Activated CD4-positive, alpha-beta T cell treated with anti-CD3 and anti-CD28 coated beads, Interleukin-2, amount 10 ng/mL, durations not matched to agents 24 days and 14 days (primary cell): ENCODE data around the gene TM4SF5. TPM values are rescaled to one million over a fixed set of nuclear protein-coding genes. Genes with fewer than 3 reads are reported as not detected.

ENCODE experiments used
- DNase-seq: peaks from one replicate; pipeline ENCODE4 v3.0.0; 2022
- H3K27ac Mint-ChIP-seq: one replicate; pipeline ENCODE4 v1.8.0; 2022; ENCODE audit warnings: mild to moderate bottlenecking, mixed read lengths
- H3K27me3 Mint-ChIP-seq: one replicate; pipeline ENCODE4 v1.8.0; 2022; ENCODE audit warnings: mixed read lengths
- H3K36me3 Mint-ChIP-seq: one replicate; pipeline ENCODE4 v1.8.0; 2022; ENCODE audit warnings: low read depth, mild to moderate bottlenecking, mixed read lengths
- H3K4me1 Mint-ChIP-seq: one replicate; pipeline ENCODE4 v1.8.0; 2021; ENCODE audit warnings: mixed read lengths
- H3K4me3 Mint-ChIP-seq: one replicate; pipeline ENCODE4 v1.8.0; 2022; ENCODE audit warnings: mild to moderate bottlenecking, moderate library complexity, mixed read lengths
- H3K9me3 Mint-ChIP-seq: one replicate; pipeline ENCODE4 v1.8.0; 2021; ENCODE audit warnings: mixed read lengths
- intact Hi-C: fragments of 100-400 bp; cut with micrococcal nuclease; formaldehyde crosslinking; loops from one replicate; pipeline ENCODE4 v1.15.1; 2023
- total RNA-seq: library from RNA; stranded (reverse); gene quantifications from 2 replicates; pipeline ENCODE4 v1.2.3, GENCODE V29; 2022

TM4SF5 gene
- total RNA-seq, 1 donor from 2014 or later = not detected

GRCh38 chr17:4788807-4789700, 17.4 kb downstream of the TM4SF5 start, which contains the start of gene GLTPD2:
TSS of gene GLTPD2 (plus strand) at chr17:4788964. CDS start at chr17:4789012, 48 bp downstream.
- Mint-ChIP-seq H3K4me3 (peak within 1 kb of the TSS; percentile 91), H3K36me3 (no peaks in the 10 kb centered on the region), H3K4me1 (peaks cover 15% of the 10 kb centered on the region), H3K27me3 (peaks cover 44% of the 10 kb centered on the region), H3K9me3 (no peaks in the 10 kb centered on the region), H3K27ac (peak within 1 kb of the TSS; percentile 46)
- intact Hi-C loops = loop anchor here (2.0 to 5.0 kb wide), 3 partner anchors 42 to 147 kb away; partner anchors contain the start of genes ALOX15 and CHRNE
- DNase-seq = no peak

- H3K36me3 Mint-ChIP-seq = no peaks in the 10 kb centered on the region
These were observed 17.9 kb downstream of the TM4SF5 start for GRCh38 chr17:4789701-4789950.

GRCh38 chr17:4789951-4790704, 18.4 kb downstream of the TM4SF5 start:
- DNase-seq = peak; percentile 96
- Mint-ChIP-seq H3K36me3 (no peaks in the 10 kb centered on the region), H3K27ac (peak overlapping the region; percentile 97), H3K4me3 (peak overlapping the region; percentile 91), H3K9me3 (no peaks in the 10 kb centered on the region), H3K27me3 (peaks cover 36% of the 10 kb centered on the region), H3K4me1 (peaks cover 15% of the 10 kb centered on the region)
- intact Hi-C loops = loop anchor here (1.0 to 10.0 kb wide), 8 partner anchors 17 to 175 kb away; partner anchors contain the start of genes ALOX15, ARRB2, CHRNE and MED11

More at GRCh38 chr17:4789701-4789950, 17.9 kb downstream of the TM4SF5 start:
- DNase-seq = no peak
- intact Hi-C loops = loop anchor here (2.0 to 5.0 kb wide), 3 partner anchors 42 to 147 kb away; partner anchors contain the start of genes ALOX15 and CHRNE
- Mint-ChIP-seq H3K4me3 (peak overlapping the region; percentile 91), H3K27me3 (peaks cover 38% of the 10 kb centered on the region), H3K4me1 (peaks cover 15% of the 10 kb centered on the region), H3K9me3 (no peaks in the 10 kb centered on the region), H3K27ac (peak overlapping the region; percentile 46)

GRCh38 chr17:4790705-4791088, 19.0 kb downstream of the TM4SF5 start:
- no peak for DNase-seq
- Mint-ChIP-seq H3K9me3 (no peaks in the 10 kb centered on the region), H3K36me3 (no peaks in the 10 kb centered on the region), H3K4me3 (peak overlapping the region; percentile 91), H3K4me1 (peaks cover 14% of the 10 kb centered on the region), H3K27me3 (peaks cover 32% of the 10 kb centered on the region), H3K27ac (peak overlapping the region; percentile 97)
- intact Hi-C loops = loop anchor here (1.0 to 10.0 kb wide), 5 partner anchors 16 to 174 kb away; partner anchors contain the start of genes ARRB2, MED11, MINK1 and PLD2

- no peak for DNase-seq
- peak overlapping the region; percentile 98 for H3K27ac Mint-ChIP-seq
- peaks cover 18% of the 10 kb centered on the region for H3K36me3 Mint-ChIP-seq
- intact Hi-C loops = loop anchor here (10.0 kb wide), 1 partner anchor 170 kb away; the partner anchor contains the start of gene SPAG7
- no peaks in the 10 kb centered on the region for H3K9me3 Mint-ChIP-seq
- H3K4me1 Mint-ChIP-seq = peaks cover 18% of the 10 kb centered on the region
- H3K27me3 Mint-ChIP-seq = peaks cover 5% of the 10 kb centered on the region
- H3K4me3 Mint-ChIP-seq = peak overlapping the region; percentile 99
These were observed 23.5 kb downstream of the TM4SF5 start for GRCh38 chr17:4795168-4795567.

- intact Hi-C loops = loop anchor here (1.0 to 10.0 kb wide), 2 partner anchors 11 to 168 kb away; partner anchors contain the start of genes PLD2 and SPAG7
- H3K4me1 Mint-ChIP-seq = peaks cover 21% of the 10 kb centered on the region
- H3K27me3 Mint-ChIP-seq = peaks cover 5% of the 10 kb centered on the region
- peaks cover 24% of the 10 kb centered on the region for H3K36me3 Mint-ChIP-seq
- H3K27ac Mint-ChIP-seq = peak overlapping the region; percentile 98
- H3K9me3 Mint-ChIP-seq = no peaks in the 10 kb centered on the region
- peak overlapping the region; percentile 99 for H3K4me3 Mint-ChIP-seq
- peak; percentile 77 for DNase-seq
These were observed 24.9 kb downstream of the TM4SF5 start for GRCh38 chr17:4796552-4796920.

- Mint-ChIP-seq H3K4me1 (peaks cover 19% of the 10 kb centered on the region), H3K4me3 (no peak overlapping the region), H3K27ac (peak overlapping the region; percentile 9)
These were observed 28.9 kb downstream of the TM4SF5 start for GRCh38 chr17:4800462-4801196.

GRCh38 chr17:4802228-4802627, 30.5 kb downstream of the TM4SF5 start, which contains the start of gene C17orf114:
TSS of gene C17orf114 (minus strand) at chr17:4802328.
- Mint-ChIP-seq H3K4me1 (peaks cover 11% of the 10 kb centered on the region), H3K36me3 (peaks cover 19% of the 10 kb centered on the region), H3K27ac (no peak within 1 kb of the TSS), H3K9me3 (no peaks in the 10 kb centered on the region), H3K4me3 (no peak within 1 kb of the TSS), H3K27me3 (no peaks in the 10 kb centered on the region)
- DNase-seq = no peak
- intact Hi-C loops = no loop called here

More at GRCh38 chr17:4800462-4801196, 28.9 kb downstream of the TM4SF5 start:
- Mint-ChIP-seq H3K9me3 (no peaks in the 10 kb centered on the region), H3K27me3 (no peaks in the 10 kb centered on the region), H3K36me3 (peaks cover 24% of the 10 kb centered on the region)
- DNase-seq = no peak
- intact Hi-C loops = no loop called here

GRCh38 chr17:4806456-4806776, 34.7 kb downstream of the TM4SF5 start:
- Mint-ChIP-seq H3K36me3 (peaks cover 11% of the 10 kb centered on the region), H3K4me1 (peaks cover 10% of the 10 kb centered on the region), H3K27ac (no peak overlapping the region), H3K27me3 (no peaks in the 10 kb centered on the region), H3K9me3 (no peaks in the 10 kb centered on the region), H3K4me3 (peak overlapping the region; percentile 76)
- no peak for DNase-seq
- intact Hi-C loops = loop anchor here (2.0 kb wide), 1 partner anchor 16 kb away; no protein-coding TSS in a partner anchor

GRCh38 chr17:4806777-4807604, 35.3 kb downstream of the TM4SF5 start, which contains the start of gene PLD2:
TSS of gene PLD2 (plus strand) at chr17:4807152. CDS start at chr17:4807773, 621 bp downstream.
- H3K36me3 Mint-ChIP-seq = peaks cover 11% of the 10 kb centered on the region
- peak within 1 kb of the TSS; percentile 82 for H3K4me3 Mint-ChIP-seq
- H3K27ac Mint-ChIP-seq = peak within 1 kb of the TSS; percentile 82
- DNase-seq = peak; percentile 97
- H3K27me3 Mint-ChIP-seq = no peaks in the 10 kb centered on the region
- intact Hi-C loops = loop anchor here (1.0 to 2.0 kb wide), 2 partner anchors 11 to 16 kb away; partner anchors contain the start of gene PSMB6
- H3K9me3 Mint-ChIP-seq = no peaks in the 10 kb centered on the region
- H3K4me1 Mint-ChIP-seq = peaks cover 10% of the 10 kb centered on the region

- H3K9me3 Mint-ChIP-seq = no peaks in the 10 kb centered on the region
- H3K4me3 Mint-ChIP-seq = peak overlapping the region; percentile 82
- H3K4me1 Mint-ChIP-seq = peaks cover 10% of the 10 kb centered on the region
- peaks cover 11% of the 10 kb centered on the region for H3K36me3 Mint-ChIP-seq
- no peaks in the 10 kb centered on the region for H3K27me3 Mint-ChIP-seq
- H3K27ac Mint-ChIP-seq = peak overlapping the region; percentile 82
- intact Hi-C loops = loop anchor here (1.0 to 2.0 kb wide), 2 partner anchors 11 to 17 kb away; partner anchors contain the start of gene PSMB6
- DNase-seq = no peak
These were observed 36.1 kb downstream of the TM4SF5 start for GRCh38 chr17:4807605-4808377.

GRCh38 chr17:4808378-4808767, 36.7 kb downstream of the TM4SF5 start:
- no peaks in the 10 kb centered on the region for H3K27me3 Mint-ChIP-seq
- peaks cover 10% of the 10 kb centered on the region for H3K4me1 Mint-ChIP-seq
- H3K4me3 Mint-ChIP-seq = peak overlapping the region; percentile 82
- no peak for DNase-seq
- H3K36me3 Mint-ChIP-seq = peaks cover 11% of the 10 kb centered on the region
- peak overlapping the region; percentile 53 for H3K27ac Mint-ChIP-seq
- no peaks in the 10 kb centered on the region for H3K9me3 Mint-ChIP-seq
- intact Hi-C loops = no loop called here
